K562 (cell line): ENCODE results near the gene SAMD13. TPM values are rescaled to one million over a fixed set of nuclear protein-coding genes. Genes with fewer than 3 reads are reported as not detected.

Experiments
- ATAC-seq: fragments of 200-7000 bp; cut with Tn5 transposase; 3 replicates; pipeline ENCODE4 v1.9.1; 2020; ENCODE audit warnings: moderate library complexity
- BruUV-seq: library from RNA; stranded (reverse); fragments of 400-500 nt; replicated peaks from 2 replicates; lab custom pipeline; 2021; lab: Mats Ljungman, UMichigan
- CTCF ChIA-PET: fragments of 300-600 bp; formaldehyde crosslinking; extraction: SDS; loops from one replicate; lab custom pipeline; 2021; ENCODE audit warnings: low intra/inter-chr PET ratio; lab: Yijun Ruan, JAX
- POLR2A ChIA-PET: fragments of 300-600, 350-650 bp; sonication (Branson Sonifier 250); formaldehyde crosslinking; extraction: SDS; loops from one replicate; lab custom pipeline; 2021; ENCODE audit warnings: antibody characterized with exemption, inconsistent platforms; lab: Yijun Ruan, JAX
- DNase-seq, 4 experiments: peaks; one replicate each; pipeline versions ENCODE4 v3.0.0 to v3.0.0-alpha.2; 2011 to 2018; ENCODE audit warnings: low spot score in 3 of 4, mixed read lengths in 3 of 4; ENCODE audit errors: extremely low read depth in 1 of 4
- FAIRE-seq: peaks from 2 replicates; lab custom pipeline; 2011; peaks lifted over from hg19 to GRCh38; lab: Jason Lieb, UNC
- H2AFZ ChIP-seq: 2 replicates; pipeline ENCODE4 v1.6.0; 2011; ENCODE audit warnings: low read depth, low read length, control low read depth, inconsistent platforms
- H3K27ac ChIP-seq: fragments of 200-600 bp; 3 replicates; pipeline ENCODE4 v1.8.0; 2011; ENCODE audit warnings: low read depth, mild to moderate bottlenecking, control low read depth, inconsistent platforms, low read length, moderate library complexity, mixed read lengths; ENCODE audit errors: extremely low read depth
- H3K27me3 ChIP-seq, 2 experiments: fragments of 300-600 bp in 1 of 2; 2 replicates in 1 of 2; 3 replicates in 1 of 2; pipeline versions ENCODE4 v1.6.0 to v1.8.0; 2011; ENCODE audit warnings: inconsistent platforms in 2 of 2, low read length in 2 of 2, mild to moderate bottlenecking in 1 of 2, mixed read lengths in 1 of 2, moderate library complexity in 1 of 2; ENCODE audit not compliant: control insufficient read depth in 2 of 2, insufficient read depth in 2 of 2
- H3K36me3 ChIP-seq: fragments of 300-600 bp; 3 replicates; pipeline ENCODE4 v1.8.0; 2011; ENCODE audit warnings: mild to moderate bottlenecking, low read length, inconsistent platforms; ENCODE audit not compliant: control insufficient read depth, insufficient read depth
- H3K4me1 ChIP-seq, 2 experiments: fragments of 200-600 bp in 1 of 2; replicated peaks in 1 of 2; 2 replicates in 1 of 2; 3 replicates in 1 of 2; pipeline versions ENCODE4 v1.5.1 to v1.8.0; 2011; ENCODE audit warnings: inconsistent platforms in 2 of 2, low read length in 2 of 2, mild to moderate bottlenecking in 1 of 2, mixed read lengths in 1 of 2, moderate library complexity in 1 of 2; ENCODE audit not compliant: control insufficient read depth in 2 of 2, insufficient read depth in 2 of 2
- H3K4me2 ChIP-seq: 2 replicates; pipeline ENCODE4 v1.6.1; 2011; ENCODE audit warnings: low read length, control low read depth, inconsistent platforms, mixed read lengths; ENCODE audit not compliant: insufficient read depth
- H3K4me3 ChIP-seq: fragments of 200-600 bp; sonication (generic), shearing (Covaris generic); 2 replicates; pipeline ENCODE4 v1.5.1; 2016; ENCODE audit warnings: control low read depth, inconsistent platforms
- H3K79me2 ChIP-seq: fragments of 200-600 bp; 3 replicates; pipeline ENCODE4 v1.8.0; 2011; ENCODE audit warnings: low read length, inconsistent platforms; ENCODE audit not compliant: control insufficient read depth, insufficient read depth
- H3K9ac ChIP-seq, 2 experiments: 2 replicates each; pipeline versions ENCODE4 v1.6.0 to v1.6.1; 2011; ENCODE audit warnings: low read depth in 2 of 2, low read length in 2 of 2, control low read depth in 1 of 2, inconsistent platforms in 1 of 2, mild to moderate bottlenecking in 1 of 2, mixed read lengths in 1 of 2; ENCODE audit not compliant: insufficient read depth in 1 of 2
- H3K9me1 ChIP-seq: one replicate; pipeline ENCODE4 v1.6.0; 2011; ENCODE audit warnings: inconsistent platforms, mild to moderate bottlenecking, low read length, moderate library complexity; ENCODE audit not compliant: control insufficient read depth, insufficient read depth
- H3K9me3 ChIP-seq: replicated peaks from 2 replicates; pipeline ENCODE4 v1.5.1; 2011; ENCODE audit warnings: low read depth, low read length, inconsistent platforms; ENCODE audit not compliant: control insufficient read depth, insufficient read depth
- H4K20me1 ChIP-seq: replicated peaks from 2 replicates; pipeline ENCODE4 v1.6.1; 2011; ENCODE audit warnings: low read length, inconsistent platforms, mixed read lengths; ENCODE audit not compliant: control insufficient read depth, insufficient read depth
- ARID1B ChIP-seq: fragments of 450-650 bp; IDR thresholded peaks from 2 replicates; pipeline ENCODE4 v1.6.1; 2016; ENCODE audit warnings: antibody characterized with exemption, mild to moderate bottlenecking, inconsistent platforms
- ATF7 ChIP-seq: fragments of 450-650 bp; IDR thresholded peaks from 2 replicates; pipeline ENCODE4 v1.7.1; 2014; ENCODE audit warnings: mild to moderate bottlenecking, moderate library complexity
- ETS1 ChIP-seq: conservative IDR thresholded peaks from 2 replicates; pipeline ENCODE4 v1.6.1; 2011; ENCODE audit warnings: low read depth, mild to moderate bottlenecking, low read length; ENCODE audit not compliant: control insufficient read depth
- LCOR ChIP-seq: sonication (generic); formaldehyde crosslinking; IDR thresholded peaks from 2 replicates; pipeline ENCODE4 v1.8.0; 2022; ENCODE audit warnings: mild to moderate bottlenecking, missing genetic modification reagents
- MEIS2 ChIP-seq: fragments of 450-650 bp; IDR thresholded peaks from 2 replicates; pipeline ENCODE4 v1.6.1; 2014; ENCODE audit warnings: mild to moderate bottlenecking; ENCODE audit not compliant: partially characterized antibody
- NRF1 ChIP-seq, 2 experiments: fragments of 450-650 bp; IDR thresholded peaks in 1 of 2; conservative IDR thresholded peaks in 1 of 2; 2 replicates each; pipeline ENCODE4 v1.6.1; 2014; ENCODE audit warnings: mild to moderate bottlenecking in 2 of 2
- PURB ChIP-seq: sonication (generic); formaldehyde crosslinking; IDR thresholded peaks from 2 replicates; pipeline ENCODE4 v1.9.0; 2021; ENCODE audit warnings: low read depth, mild to moderate bottlenecking, missing genetic modification reagents
- SLC30A9 ChIP-seq: fragments of 250-450 bp; sonication (Bioruptor Pico); IDR thresholded peaks from 2 replicates; pipeline ENCODE4 v1.8.0; 2022; ENCODE audit warnings: mild to moderate bottlenecking, moderate library complexity
- WGBS: fragments of 100-300 bp; shearing (Covaris generic); methylation state at CpG from one replicate; pipeline ENCODE4 v1.1.6; 2016; ENCODE audit warnings: low coverage, mixed read lengths; ENCODE audit not compliant: insufficient coverage; ENCODE audit errors: missing lambda C conversion rate; 5-methylcytosine and 5-hydroxymethylcytosine counted together
- in situ Hi-C: fragments of 300-500 bp; cut with MboI; formaldehyde crosslinking; loops from 4 replicates; pipeline ENCODE4 v1.15.0; 2018; ENCODE audit warnings: inconsistent platforms, mixed read lengths
- intact Hi-C: fragments of 100-400 bp; cut with micrococcal nuclease; formaldehyde crosslinking; loops from 2 replicates; pipeline ENCODE4 v1.14.2; 2022
- polyA plus RNA-seq, 8 experiments: library from polyadenylated mRNA; depleted of rRNA in 4 of 8; stranded (reverse) in 5 of 8; unstranded in 3 of 8; fragments of >200 nt; fragmentation: Nextera tagmentation in 2 of 8; fragmentation: Illumina TruSeq in 1 of 8; extraction: Ambion mirVana in 2 of 8; extraction: Trizol in 1 of 8; gene quantifications; 2 replicates each; pipeline versions ENCODE4 v1.2.1 to v1.2.3, GENCODE V29; 2011 to 2014; ENCODE audit warnings: inconsistent platforms in 1 of 8, missing spikeins in 1 of 8
- total RNA-seq, 7 experiments: library from RNA; depleted of rRNA in 6 of 7; stranded (reverse); fragments of >200 nt in 6 of 7; fragmentation: Illumina TruSeq in 2 of 7; extraction: Trizol in 2 of 7; gene quantifications; 2 replicates each; pipeline versions ENCODE4 v1.2.1 to v1.2.3, GENCODE V29; 2011 to 2021; ENCODE audit warnings: low replicate concordance in 1 of 7

The SAMD13 gene
- total and polyA plus RNA-seq, 9 of the 15 experiments (the other 6 are each of a cell fraction or from before 2014, with no cell fraction given), result 0.78 to 2.7 (median 1.00) TPM

GRCh38 chr1:84300501-84300900 is 1.0 kb upstream of the SAMD13 start:
- H3K4me2 ChIP-seq, result no peak overlapping the region
- TF ChIP-seq ATF7, result no peak
- TF ChIP-seq LCOR (CRISPR knock-in tag), result no peak
- TF ChIP-seq MEIS2, result peak; percentile 59
- no peak for TF ChIP-seq ARID1B
- TF ChIP-seq PURB (CRISPR knock-in tag), result no peak
- no peak for TF ChIP-seq SLC30A9 (CRISPR knock-in tag)
- no peak for TF ChIP-seq NRF1 (conservative IDR thresholded peaks at IDR 0.05 in 1 of 2, IDR thresholded peaks at IDR 0.05 in 1 of 2)
- no peak for TF ChIP-seq ETS1
- H3K4me1 ChIP-seq, result peaks cover 14 to 31% of the 10 kb centered on the region in 2 experiments
- no peaks in the 10 kb centered on the region for H3K27me3 ChIP-seq
- WGBS, result 94% methylated on average over 1 of the region's 1 CpG
- no peak for ATAC-seq
- H3K27ac ChIP-seq, result no peak overlapping the region
- no peaks in the 10 kb centered on the region for H3K36me3 ChIP-seq
- in situ Hi-C loops, result no loop called here
- H3K4me3 ChIP-seq, result no peak overlapping the region
- no peaks in the 10 kb centered on the region for H3K9me3 ChIP-seq
- no peaks in the 10 kb centered on the region for H3K9me1 ChIP-seq
- intact Hi-C loops, result loop anchor here (10.0 kb wide), 1 partner anchor 204 kb away; the partner anchor contains the start of genes GNG5 and SPATA1
- CTCF ChIA-PET, result no interaction called here
- no peaks in the 10 kb centered on the region for H3K79me2 ChIP-seq
- no peak overlapping the region for H3K9ac ChIP-seq
- H4K20me1 ChIP-seq, result no peaks in the 10 kb centered on the region
- POLR2A ChIA-PET, result no interaction called here
- BruUV-seq, result no TSS peak
- no peak for DNase-seq
- H2AFZ ChIP-seq, result no peak overlapping the region; the same call in 1 of the 2 replicates
- no peak for FAIRE-seq
